ENCODE data around the gene ICA1.

Gene ICA1

GRCh38 chr7:8286118-8286517 is 24.2 kb upstream of the ICA1 start:
- Histone ChIP-seq H3K9ac (ENCODE audit: low read depth, low read length) (no peak overlapping the region), H3K4me1 (ENCODE audit: control insufficient read depth, insufficient read depth, low read length) (no peaks in the 10 kb centered on the region), H3K4me3 (ENCODE audit: low read length) (no peak overlapping the region)

GRCh38 chr7:8285155-8285554 is 23.2 kb upstream of the ICA1 start:
- no peaks in the 10 kb centered on the region for H3K36me3 ChIP-seq (ENCODE audit: insufficient read depth, low read length)
- H3K4me1 ChIP-seq (ENCODE audit: control insufficient read depth, insufficient read depth, low read length): no peaks in the 10 kb centered on the region
- no peak overlapping the region for H3K4me2 ChIP-seq (ENCODE audit: low read length)
- H3K9ac ChIP-seq (ENCODE audit: low read depth, low read length): no peak overlapping the region
- no peaks in the 10 kb centered on the region for H3K9me3 ChIP-seq (replicated peaks; ENCODE audit: low read length)
- no peak overlapping the region for H3K4me3 ChIP-seq (ENCODE audit: low read length)
- H3K27me3 ChIP-seq (ENCODE audit: control insufficient read depth, insufficient read depth, low read length): peaks cover 3% of the 10 kb centered on the region

More at GRCh38 chr7:8286118-8286517, 24.2 kb upstream of the ICA1 start:
- Histone ChIP-seq H3K4me2 (ENCODE audit: low read length) (no peak overlapping the region), H3K36me3 (ENCODE audit: insufficient read depth, low read length) (no peaks in the 10 kb centered on the region), H3K9me3 (replicated peaks; ENCODE audit: low read length) (no peaks in the 10 kb centered on the region), H3K27me3 (ENCODE audit: control insufficient read depth, insufficient read depth, low read length) (peaks cover 6% of the 10 kb centered on the region)

- Histone ChIP-seq H3K4me3 (ENCODE audit: low read length) (no peak overlapping the region), H3K36me3 (ENCODE audit: insufficient read depth, low read length) (no peaks in the 10 kb centered on the region), H3K27me3 (ENCODE audit: control insufficient read depth, insufficient read depth, low read length) (no peaks in the 10 kb centered on the region), H3K4me1 (ENCODE audit: control insufficient read depth, insufficient read depth, low read length) (no peaks in the 10 kb centered on the region), H3K9me3 (replicated peaks; ENCODE audit: low read length) (no peaks in the 10 kb centered on the region), H3K9ac (ENCODE audit: low read depth, low read length) (no peak overlapping the region), H3K4me2 (ENCODE audit: low read length) (no peak overlapping the region)
Observed at GRCh38 chr7:8284606-8285005, 22.6 kb upstream of the ICA1 start.

GRCh38 chr7:8283968-8284367 is 22.0 kb upstream of the ICA1 start:
- Histone ChIP-seq H3K27me3 (ENCODE audit: control insufficient read depth, insufficient read depth, low read length) (no peaks in the 10 kb centered on the region), H3K36me3 (ENCODE audit: insufficient read depth, low read length) (no peaks in the 10 kb centered on the region), H3K9ac (ENCODE audit: low read depth, low read length) (no peak overlapping the region), H3K4me2 (ENCODE audit: low read length) (no peak overlapping the region), H3K4me1 (ENCODE audit: control insufficient read depth, insufficient read depth, low read length) (no peaks in the 10 kb centered on the region), H3K4me3 (ENCODE audit: low read length) (no peak overlapping the region), H3K9me3 (replicated peaks; ENCODE audit: low read length) (no peaks in the 10 kb centered on the region)

- Histone ChIP-seq H3K4me1 (ENCODE audit: control insufficient read depth, insufficient read depth, low read length) (no peaks in the 10 kb centered on the region), H3K4me3 (ENCODE audit: low read length) (no peak overlapping the region), H3K27me3 (ENCODE audit: control insufficient read depth, insufficient read depth, low read length) (no peaks in the 10 kb centered on the region), H3K9me3 (replicated peaks; ENCODE audit: low read length) (no peaks in the 10 kb centered on the region), H3K9ac (ENCODE audit: low read depth, low read length) (no peak overlapping the region), H3K36me3 (ENCODE audit: insufficient read depth, low read length) (no peaks in the 10 kb centered on the region), H3K4me2 (ENCODE audit: low read length) (no peak overlapping the region)
Observed at GRCh38 chr7:8282871-8283270, 20.9 kb upstream of the ICA1 start.

- Histone ChIP-seq H3K27me3 (ENCODE audit: control insufficient read depth, insufficient read depth, low read length) (no peaks in the 10 kb centered on the region), H3K4me1 (ENCODE audit: control insufficient read depth, insufficient read depth, low read length) (no peaks in the 10 kb centered on the region), H3K9me3 (replicated peaks; ENCODE audit: low read length) (no peaks in the 10 kb centered on the region), H3K4me2 (ENCODE audit: low read length) (no peak overlapping the region), H3K36me3 (ENCODE audit: insufficient read depth, low read length) (no peaks in the 10 kb centered on the region), H3K9ac (ENCODE audit: low read depth, low read length) (no peak overlapping the region), H3K4me3 (ENCODE audit: low read length) (no peak overlapping the region)
Observed at GRCh38 chr7:8282162-8282561, 20.2 kb upstream of the ICA1 start.

GRCh38 chr7:8278183-8278582 is 16.2 kb upstream of the ICA1 start:
- H3K4me3 ChIP-seq (ENCODE audit: low read length): no peak overlapping the region
- no peak overlapping the region for H3K4me2 ChIP-seq (ENCODE audit: low read length)
- H3K36me3 ChIP-seq (ENCODE audit: insufficient read depth, low read length): no peaks in the 10 kb centered on the region
- peaks cover 4% of the 10 kb centered on the region for H3K27me3 ChIP-seq (ENCODE audit: control insufficient read depth, insufficient read depth, low read length)
- H3K4me1 ChIP-seq (ENCODE audit: control insufficient read depth, insufficient read depth, low read length): no peaks in the 10 kb centered on the region
- no peak overlapping the region for H3K9ac ChIP-seq (ENCODE audit: low read depth, low read length)
- no peaks in the 10 kb centered on the region for H3K9me3 ChIP-seq (replicated peaks; ENCODE audit: low read length)

GRCh38 chr7:8277394-8277982 is 15.5 kb upstream of the ICA1 start:
- no peaks in the 10 kb centered on the region for H3K36me3 ChIP-seq (ENCODE audit: insufficient read depth, low read length)
- no peaks in the 10 kb centered on the region for H3K4me1 ChIP-seq (ENCODE audit: control insufficient read depth, insufficient read depth, low read length)
- H3K4me3 ChIP-seq (ENCODE audit: low read length): no peak overlapping the region
- no peak overlapping the region for H3K9ac ChIP-seq (ENCODE audit: low read depth, low read length)
- peaks cover 4% of the 10 kb centered on the region for H3K27me3 ChIP-seq (ENCODE audit: control insufficient read depth, insufficient read depth, low read length)
- H3K4me2 ChIP-seq (ENCODE audit: low read length): no peak overlapping the region
- H3K9me3 ChIP-seq (replicated peaks; ENCODE audit: low read length): no peaks in the 10 kb centered on the region

- Histone ChIP-seq H3K36me3 (ENCODE audit: insufficient read depth, low read length) (no peaks in the 10 kb centered on the region), H3K9me3 (replicated peaks; ENCODE audit: low read length) (no peaks in the 10 kb centered on the region), H3K4me1 (ENCODE audit: control insufficient read depth, insufficient read depth, low read length) (no peaks in the 10 kb centered on the region), H3K4me3 (ENCODE audit: low read length) (no peak overlapping the region), H3K9ac (ENCODE audit: low read depth, low read length) (no peak overlapping the region), H3K27me3 (ENCODE audit: control insufficient read depth, insufficient read depth, low read length) (peaks cover 9% of the 10 kb centered on the region), H3K4me2 (ENCODE audit: low read length) (no peak overlapping the region)
Observed at GRCh38 chr7:8274589-8274988, 12.6 kb upstream of the ICA1 start.

- no peak overlapping the region for H3K9ac ChIP-seq (ENCODE audit: low read depth, low read length)
- H3K27me3 ChIP-seq (ENCODE audit: control insufficient read depth, insufficient read depth, low read length): peaks cover 12% of the 10 kb centered on the region
- H3K4me3 ChIP-seq (ENCODE audit: low read length): no peak overlapping the region
- no peaks in the 10 kb centered on the region for H3K4me1 ChIP-seq (ENCODE audit: control insufficient read depth, insufficient read depth, low read length)
- H3K4me2 ChIP-seq (ENCODE audit: low read length): no peak overlapping the region
- no peaks in the 10 kb centered on the region for H3K36me3 ChIP-seq (ENCODE audit: insufficient read depth, low read length)
- no peaks in the 10 kb centered on the region for H3K9me3 ChIP-seq (replicated peaks; ENCODE audit: low read length)
Observed at GRCh38 chr7:8271960-8272359, 10.0 kb upstream of the ICA1 start.

- H3K36me3 ChIP-seq (ENCODE audit: insufficient read depth, low read length): no peaks in the 10 kb centered on the region
- H3K4me2 ChIP-seq (ENCODE audit: low read length): no peak overlapping the region
- H3K9ac ChIP-seq (ENCODE audit: low read depth, low read length): no peak overlapping the region
- no peaks in the 10 kb centered on the region for H3K9me3 ChIP-seq (replicated peaks; ENCODE audit: low read length)
- H3K27me3 ChIP-seq (ENCODE audit: control insufficient read depth, insufficient read depth, low read length): peaks cover 44% of the 10 kb centered on the region
- H3K4me3 ChIP-seq (ENCODE audit: low read length): no peak overlapping the region
- H3K4me1 ChIP-seq (ENCODE audit: control insufficient read depth, insufficient read depth, low read length): peaks cover 3% of the 10 kb centered on the region
Observed at GRCh38 chr7:8263048-8263447, 1.1 kb upstream of the ICA1 start.

- Histone ChIP-seq H3K27me3 (ENCODE audit: control insufficient read depth, insufficient read depth, low read length) (peaks cover 42% of the 10 kb centered on the region), H3K9ac (ENCODE audit: low read depth, low read length) (no peak overlapping the region), H3K9me3 (replicated peaks; ENCODE audit: low read length) (no peaks in the 10 kb centered on the region), H3K36me3 (ENCODE audit: insufficient read depth, low read length) (no peaks in the 10 kb centered on the region), H3K4me1 (ENCODE audit: control insufficient read depth, insufficient read depth, low read length) (peaks cover 3% of the 10 kb centered on the region), H3K4me2 (ENCODE audit: low read length) (peak overlapping the region; percentile 80), H3K4me3 (ENCODE audit: low read length) (peak overlapping the region; percentile 69)
Observed at GRCh38 chr7:8260871-8261694, 884 bp downstream of the ICA1 start.
